Kasumi-1 (cell line): ENCODE measurements around the gene AKAP13.
A peak's percentile ranks its signal among the peaks of the same experiment; 100 is the strongest.
"Not testable (repeated sequence)": the region's sequence is repeated elsewhere in the genome, so short reads cannot be mapped to it uniquely, and the experiment has no call there.

ENCODE experiments used
- DNase-seq, 2 experiments: peaks; one replicate each; lab custom pipeline; 2025; lab: John Stamatoyannopoulos, UW

Gene AKAP13

GRCh38 chr15:85564686-85565085 is 184.3 kb downstream of the AKAP13 start:
- DNase-seq: no peak

- no peak for DNase-seq
Observed at GRCh38 chr15:85568261-85568808, 187.9 kb downstream of the AKAP13 start.

- DNase-seq: peak; percentile 15 to 38
Observed at GRCh38 chr15:85570336-85570735, 189.9 kb downstream of the AKAP13 start.

GRCh38 chr15:85571780-85572179 is 191.4 kb downstream of the AKAP13 start:
- DNase-seq: no peak

- DNase-seq: no peak
Observed at GRCh38 chr15:85576392-85576791, 196.0 kb downstream of the AKAP13 start.

- peak; percentile 18 to 33 for DNase-seq
Observed at GRCh38 chr15:85578941-85579701, 198.7 kb downstream of the AKAP13 start.

- DNase-seq: no peak
Observed at GRCh38 chr15:85579957-85580694, 199.7 kb downstream of the AKAP13 start.

GRCh38 chr15:85580879-85581278 is 200.5 kb downstream of the AKAP13 start:
- no peak for DNase-seq

- peak; percentile 41 to 50 for DNase-seq
Observed at GRCh38 chr15:85581495-85581894, 201.1 kb downstream of the AKAP13 start.

- DNase-seq: peak; percentile 75 to 76
Observed at GRCh38 chr15:85582131-85583079, 202.0 kb downstream of the AKAP13 start.

GRCh38 chr15:85583442-85583841 is 203.0 kb downstream of the AKAP13 start:
- DNase-seq: no peak

GRCh38 chr15:85583923-85584390 is 203.6 kb downstream of the AKAP13 start:
- DNase-seq: no peak

- DNase-seq: no peak
Observed at GRCh38 chr15:85584872-85585271, 204.5 kb downstream of the AKAP13 start.

- not testable (repeated sequence) for DNase-seq
Observed at GRCh38 chr15:85586196-85586595, 205.8 kb downstream of the AKAP13 start.

- no peak for DNase-seq
Observed at GRCh38 chr15:85587707-85588411, 207.5 kb downstream of the AKAP13 start.

GRCh38 chr15:85588677-85589076 is 208.3 kb downstream of the AKAP13 start:
- no peak for DNase-seq

GRCh38 chr15:85589851-85590250 is 209.4 kb downstream of the AKAP13 start:
- DNase-seq: no peak

GRCh38 chr15:85591622-85592021 is 211.2 kb downstream of the AKAP13 start:
- DNase-seq: no peak

- peak; percentile 28 for DNase-seq
Observed at GRCh38 chr15:85592148-85592547, 211.7 kb downstream of the AKAP13 start.

- no peak for DNase-seq
Observed at GRCh38 chr15:85593809-85594445, 213.5 kb downstream of the AKAP13 start.
